DND-41 (cell line): ENCODE results near the gene CYP27B1.

ENCODE experiments used
- ATAC-seq: fragments of 200-7000 bp; cut with Tn5 transposase; 3 replicates; pipeline ENCODE4 v1.9.1; 2021; ENCODE audit warnings: low read depth; ENCODE audit not compliant: insufficient read depth
- DNase-seq: peaks from one replicate; pipeline ENCODE4 v3.0.0-alpha.2; 2020
- H2AFZ ChIP-seq: 2 replicates; pipeline ENCODE4 v1.6.0; 2012; ENCODE audit warnings: low read depth, low read length
- H3K27ac ChIP-seq: 2 replicates; pipeline ENCODE4 v1.5.1; 2012; ENCODE audit warnings: low read length, inconsistent platforms
- H3K27me3 ChIP-seq: fragments of 200-600 bp; sonication (generic); 2 replicates; pipeline ENCODE4 v1.6.0; 2012; ENCODE audit warnings: low read length, mild to moderate bottlenecking, inconsistent platforms; ENCODE audit not compliant: insufficient read depth, poor library complexity
- H3K36me3 ChIP-seq: 2 replicates; pipeline ENCODE4 v1.5.1; 2012; ENCODE audit warnings: low read length, inconsistent platforms; ENCODE audit not compliant: insufficient read depth
- H3K4me1 ChIP-seq: 2 replicates; pipeline ENCODE4 v1.5.1; 2012; ENCODE audit warnings: mild to moderate bottlenecking, low read length; ENCODE audit not compliant: insufficient read depth
- H3K4me2 ChIP-seq: 2 replicates; pipeline ENCODE4 v1.6.0; 2012; ENCODE audit warnings: mild to moderate bottlenecking, moderate library complexity, low read length, inconsistent platforms; ENCODE audit not compliant: insufficient read depth
- H3K4me3 ChIP-seq, 2 experiments: fragments of 200-600 bp in 1 of 2; shearing (Covaris generic) in 1 of 2; 2 replicates each; pipeline ENCODE4 v1.5.1; 2012 to 2016; ENCODE audit warnings: inconsistent platforms in 2 of 2, low read length in 2 of 2, mild to moderate bottlenecking in 2 of 2, low read depth in 1 of 2, moderate library complexity in 1 of 2
- H3K79me2 ChIP-seq: 2 replicates; pipeline ENCODE4 v1.6.0; 2012; ENCODE audit warnings: low read length, inconsistent platforms; ENCODE audit not compliant: insufficient read depth
- H3K9ac ChIP-seq: 2 replicates; pipeline ENCODE4 v1.6.0; 2012; ENCODE audit warnings: low read depth, mild to moderate bottlenecking, inconsistent platforms, low read length, moderate library complexity
- H3K9me3 ChIP-seq: 2 replicates; pipeline ENCODE4 v1.5.1; 2012; ENCODE audit warnings: low read length, moderate library complexity, mild to moderate bottlenecking, inconsistent platforms; ENCODE audit not compliant: insufficient read depth, severe bottlenecking
- H4K20me1 ChIP-seq: 2 replicates; pipeline ENCODE4 v1.6.0; 2012; ENCODE audit warnings: low read length; ENCODE audit not compliant: insufficient read depth
- CTCF ChIP-seq: IDR thresholded peaks from 2 replicates; pipeline ENCODE4 v1.5.1; 2012; ENCODE audit warnings: borderline replicate concordance, low read length, moderate library complexity, mild to moderate bottlenecking; ENCODE audit not compliant: poor library complexity, severe bottlenecking; ENCODE audit errors: extremely low read depth
- EZH2 ChIP-seq: IDR thresholded peaks from 3 replicates; pipeline ENCODE4 v1.6.1; 2012; ENCODE audit warnings: borderline replicate concordance, low read depth, mild to moderate bottlenecking, moderate library complexity, low read length, inconsistent platforms; ENCODE audit not compliant: severe bottlenecking

The CYP27B1 gene

GRCh38 chr12:57765698-57766463, 997 bp downstream of the CYP27B1 start:
- Histone ChIP-seq H3K9me3 (no peaks in the 10 kb centered on the region), H3K4me3 (no peak overlapping the region), H3K4me1 (peaks cover 6% of the 10 kb centered on the region), H3K9ac (no peak overlapping the region), H3K79me2 (peaks cover 3% of the 10 kb centered on the region; the same call in 1 of the 2 replicates), H3K4me2 (no peak overlapping the region), H4K20me1 (peaks cover under 1% of the 10 kb centered on the region; the same call in 1 of the 2 replicates), H2AFZ (no peak overlapping the region), H3K27me3 (no peaks in the 10 kb centered on the region), H3K36me3 (peaks cover 28% of the 10 kb centered on the region), H3K27ac (no peak overlapping the region)
- no peak for DNase-seq
- no peak for ATAC-seq
- no peak for TF ChIP-seq EZH2
- no peak for TF ChIP-seq CTCF

- DNase-seq = no peak
- no peak for ATAC-seq
- no peaks in the 10 kb centered on the region for H3K79me2 ChIP-seq
- TF ChIP-seq EZH2 = no peak
- TF ChIP-seq CTCF = no peak
- H3K4me3 ChIP-seq = no peak overlapping the region
- H3K27me3 ChIP-seq = no peaks in the 10 kb centered on the region
- H3K36me3 ChIP-seq = peaks cover 28% of the 10 kb centered on the region
- H2AFZ ChIP-seq = no peak overlapping the region
- H4K20me1 ChIP-seq = peaks cover 8% of the 10 kb centered on the region; the same call in 1 of the 2 replicates
- H3K9me3 ChIP-seq = no peaks in the 10 kb centered on the region
- no peak overlapping the region for H3K27ac ChIP-seq
- H3K4me1 ChIP-seq = no peaks in the 10 kb centered on the region
- no peak overlapping the region for H3K4me2 ChIP-seq
- no peak overlapping the region for H3K9ac ChIP-seq
Observed at GRCh38 chr12:57765003-57765697, 1.7 kb downstream of the CYP27B1 start.

DNA sequence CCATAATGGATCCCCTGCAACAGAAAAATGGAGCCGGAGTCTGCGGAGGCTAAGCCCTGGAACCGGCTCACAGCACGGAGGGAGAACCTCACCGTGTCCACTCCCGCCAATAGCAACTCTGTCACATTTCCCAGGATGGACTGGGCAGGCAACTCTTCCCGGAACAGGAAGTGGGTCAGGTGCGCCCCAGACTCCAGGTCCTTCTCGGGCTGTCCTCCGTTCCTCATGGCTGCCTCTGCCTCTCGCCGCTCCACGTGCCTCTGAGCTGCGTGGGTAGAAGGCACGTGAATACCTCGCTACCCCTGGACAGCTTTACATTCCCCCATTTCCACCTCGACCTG, 2.2 kb downstream of the CYP27B1 start:
- Histone ChIP-seq H3K4me3 (no peak overlapping the region), H3K27me3 (no peaks in the 10 kb centered on the region), H3K36me3 (peaks cover 27% of the 10 kb centered on the region), H4K20me1 (peaks cover 13% of the 10 kb centered on the region; the same call in 1 of the 2 replicates), H3K4me2 (no peak overlapping the region), H3K79me2 (no peaks in the 10 kb centered on the region), H3K27ac (no peak overlapping the region), H3K4me1 (no peaks in the 10 kb centered on the region), H2AFZ (no peak overlapping the region), H3K9ac (no peak overlapping the region), H3K9me3 (no peaks in the 10 kb centered on the region)
- no peak for DNase-seq
- no peak for ATAC-seq
- TF ChIP-seq EZH2 = no peak
- no peak for TF ChIP-seq CTCF
